ENCODE data around the gene IER2.

- TF ChIP-seq CTCF (IDR thresholded peaks at IDR 0.05; ENCODE audit: low read depth, low read length) (no peak), EZH2phosphoT487 (IDR thresholded peaks at IDR 0.05; ENCODE audit: low read depth) (no peak)
These were observed 46.4 kb upstream of the IER2 start for GRCh38 chr19:13103581-13104359.

All from OCI-LY3 (cell line).